GM10248 (cell line): ENCODE results near the gene MPP3.

Source experiments
- CTCF ChIA-PET: fragments of 300-600 bp; sonication (Branson Sonifier 250); formaldehyde crosslinking; extraction: SDS; loops from one replicate; lab custom pipeline; 2021; ENCODE audit warnings: antibody characterized with exemption; lab: Yijun Ruan, JAX
- POLR2A ChIA-PET: fragments of 350-650 bp; sonication (Branson Sonifier 250); formaldehyde crosslinking; extraction: SDS; loops from one replicate; lab custom pipeline; 2020; ENCODE audit warnings: antibody characterized with exemption; lab: Yijun Ruan, JAX
- DNase-seq: peaks from one replicate; pipeline ENCODE4 v3.0.0; 2012; ENCODE audit errors: extremely low spot score
- TF ChIP-seq, protein P1 (sequence below): IDR thresholded peaks from 2 replicates; pipeline ENCODE4 v1.5.1; 2012; ENCODE audit warnings: mild to moderate bottlenecking, low read depth; ENCODE audit errors: extremely low read depth, missing control alignments, control extremely low read depth

MPP3 gene

DNA sequence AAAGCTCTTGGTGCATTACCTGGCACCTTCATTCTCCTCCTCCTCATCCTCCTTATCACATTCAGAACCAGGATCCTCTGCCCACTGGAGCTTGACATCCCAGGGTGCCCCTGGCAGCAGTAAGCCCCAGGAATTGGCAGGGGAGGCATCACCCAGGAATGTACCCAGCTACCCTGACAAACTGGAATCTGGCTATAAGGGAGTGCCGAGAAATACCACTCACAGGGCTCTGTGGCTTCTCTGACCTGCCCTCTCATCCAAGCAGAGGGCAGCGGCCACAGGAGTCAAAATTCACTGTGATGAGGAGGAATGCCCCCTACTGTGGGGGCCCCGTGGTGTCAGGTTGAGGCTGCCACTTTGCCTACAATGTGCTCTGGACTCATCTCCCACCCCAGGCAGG lies 19.6 kb downstream of the MPP3 start:
- ChIA-PET CTCF (interaction anchor here (1.0 kb wide), 1 partner anchor 65 kb away, joined by 3 read pairs; no protein-coding TSS in a partner anchor), POLR2A (no interaction called here)
- TF ChIP-seq, protein P1, sequence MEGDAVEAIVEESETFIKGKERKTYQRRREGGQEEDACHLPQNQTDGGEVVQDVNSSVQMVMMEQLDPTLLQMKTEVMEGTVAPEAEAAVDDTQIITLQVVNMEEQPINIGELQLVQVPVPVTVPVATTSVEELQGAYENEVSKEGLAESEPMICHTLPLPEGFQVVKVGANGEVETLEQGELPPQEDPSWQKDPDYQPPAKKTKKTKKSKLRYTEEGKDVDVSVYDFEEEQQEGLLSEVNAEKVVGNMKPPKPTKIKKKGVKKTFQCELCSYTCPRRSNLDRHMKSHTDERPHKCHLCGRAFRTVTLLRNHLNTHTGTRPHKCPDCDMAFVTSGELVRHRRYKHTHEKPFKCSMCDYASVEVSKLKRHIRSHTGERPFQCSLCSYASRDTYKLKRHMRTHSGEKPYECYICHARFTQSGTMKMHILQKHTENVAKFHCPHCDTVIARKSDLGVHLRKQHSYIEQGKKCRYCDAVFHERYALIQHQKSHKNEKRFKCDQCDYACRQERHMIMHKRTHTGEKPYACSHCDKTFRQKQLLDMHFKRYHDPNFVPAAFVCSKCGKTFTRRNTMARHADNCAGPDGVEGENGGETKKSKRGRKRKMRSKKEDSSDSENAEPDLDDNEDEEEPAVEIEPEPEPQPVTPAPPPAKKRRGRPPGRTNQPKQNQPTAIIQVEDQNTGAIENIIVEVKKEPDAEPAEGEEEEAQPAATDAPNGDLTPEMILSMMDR, result no peak
- DNase-seq, result no peak

DNA sequence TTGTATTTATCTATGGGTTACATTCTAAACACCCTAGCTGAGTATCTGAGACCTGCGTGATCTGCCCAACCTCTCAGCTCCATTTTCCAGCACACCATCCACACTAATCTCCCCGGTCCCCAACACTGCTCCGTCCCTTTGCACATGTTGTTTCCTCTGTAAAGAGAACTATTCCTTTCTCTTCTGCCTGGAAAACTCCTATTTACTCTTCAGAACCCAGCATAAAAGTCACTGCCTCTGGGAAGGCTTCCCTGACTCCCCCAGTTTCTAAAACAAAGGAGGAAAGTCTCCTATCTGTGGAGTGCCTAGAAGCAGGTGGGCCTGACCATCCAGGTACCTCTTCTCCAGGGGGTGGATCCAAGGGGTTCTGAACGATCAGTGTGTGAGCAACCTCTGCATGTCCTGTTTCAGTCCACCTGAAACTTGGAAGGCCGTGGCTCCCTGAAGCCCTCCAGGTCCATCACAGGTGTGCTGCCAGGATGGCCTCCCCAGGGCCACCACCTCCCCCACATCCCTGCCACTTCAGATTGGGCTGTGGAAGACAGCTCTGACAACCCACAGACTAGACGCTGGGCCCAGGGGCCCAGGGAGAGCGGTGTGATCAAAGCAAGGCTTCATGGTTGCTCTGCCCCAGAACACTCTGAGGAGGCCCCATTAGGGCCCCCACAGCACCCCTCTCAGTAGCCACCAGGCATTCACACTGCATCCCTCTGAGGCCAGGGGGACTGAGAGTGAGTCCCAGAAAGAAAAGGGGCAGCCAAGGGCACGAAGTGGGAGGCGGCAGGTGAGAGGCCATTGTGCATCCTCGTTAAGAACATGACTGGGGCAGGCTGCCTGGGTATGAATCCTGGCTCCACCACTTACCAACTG lies 20.3 kb downstream of the MPP3 start:
- ChIA-PET CTCF (no interaction called here), POLR2A (no interaction called here)
- TF ChIP-seq, protein P1, result no peak
- no peak for DNase-seq

DNA sequence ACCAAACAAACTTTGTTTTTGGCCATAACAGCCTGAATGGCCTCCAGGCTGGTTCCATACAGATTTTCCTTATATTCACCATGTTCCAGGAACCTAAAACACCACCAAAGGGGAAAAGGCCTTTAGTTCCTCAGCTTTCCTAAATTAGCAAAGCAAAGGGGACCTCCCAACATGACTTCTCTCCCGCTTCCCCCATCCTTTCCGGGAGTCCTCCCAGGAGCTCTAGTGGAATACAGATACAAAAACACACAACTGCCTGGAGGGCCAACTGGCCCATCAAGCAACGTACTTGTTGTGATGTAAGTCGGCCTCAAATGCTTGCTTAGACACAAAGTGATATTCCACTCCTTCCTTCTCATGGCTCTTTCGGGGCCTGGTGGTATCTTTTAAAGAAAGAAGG lies 22.1 kb downstream of the MPP3 start:
- CTCF ChIA-PET, result interaction anchor here (0.7 kb wide), 1 partner anchor 8 kb away, joined by 3 read pairs; no protein-coding TSS in a partner anchor
- TF ChIP-seq, protein P1, result no peak
- POLR2A ChIA-PET, result no interaction called here

DNA sequence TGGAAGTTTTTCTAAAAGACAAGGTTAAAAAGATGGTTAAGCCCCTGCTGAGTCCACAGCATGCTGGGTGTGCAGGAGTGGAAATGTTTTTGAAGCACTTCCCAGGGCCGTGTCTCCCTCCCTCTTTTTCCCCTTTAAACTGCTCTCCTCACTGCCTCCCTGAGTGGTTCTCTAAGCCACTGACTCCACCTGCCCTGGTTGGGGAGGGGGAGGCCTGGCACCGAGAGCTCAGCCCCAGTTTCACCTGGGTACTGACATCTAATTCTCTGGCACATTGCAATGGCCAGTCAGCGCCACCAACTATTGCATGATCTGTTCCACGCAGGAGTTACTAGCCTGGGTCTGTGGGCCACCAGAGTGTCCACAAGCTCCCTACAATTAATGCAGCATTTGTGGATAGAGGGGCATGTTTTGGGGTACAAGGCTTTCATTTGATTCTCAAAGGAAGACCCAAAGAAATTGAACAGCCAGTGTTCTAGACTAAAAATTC lies 22.7 kb downstream of the MPP3 start:
- ChIA-PET CTCF (interaction anchor here (0.7 kb wide), 1 partner anchor 9 kb away, joined by 3 read pairs; no protein-coding TSS in a partner anchor), POLR2A (no interaction called here)
- TF ChIP-seq, protein P1, result no peak
- DNase-seq, result no peak

More for the DNA sequence above, 22.1 kb downstream of the MPP3 start:
- no peak for DNase-seq

DNA sequence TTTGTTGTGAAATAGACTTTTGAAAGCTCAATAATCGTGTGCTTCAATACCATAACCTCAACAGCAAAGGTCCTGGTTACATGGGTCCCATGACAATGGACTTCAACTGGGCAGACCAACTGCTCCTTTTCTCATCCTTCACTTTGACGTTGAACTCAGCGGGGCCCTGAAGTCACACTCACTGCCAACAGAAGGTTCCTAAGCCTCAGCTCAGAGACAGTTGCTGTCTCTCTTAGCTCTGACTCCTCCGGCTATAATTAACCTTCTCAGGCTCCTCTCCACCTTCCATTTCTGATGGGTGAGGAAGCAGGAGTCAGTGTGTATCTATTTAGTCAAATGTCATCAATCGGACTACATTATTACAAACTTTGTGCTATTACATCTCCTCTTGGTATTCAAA lies 23.8 kb downstream of the MPP3 start:
- TF ChIP-seq, protein P1, result no peak
- DNase-seq, result no peak
- POLR2A ChIA-PET, result no interaction called here
- CTCF ChIA-PET, result interaction anchor here (0.6 kb wide), 1 partner anchor 9 kb away, joined by 3 read pairs; no protein-coding TSS in a partner anchor

DNA sequence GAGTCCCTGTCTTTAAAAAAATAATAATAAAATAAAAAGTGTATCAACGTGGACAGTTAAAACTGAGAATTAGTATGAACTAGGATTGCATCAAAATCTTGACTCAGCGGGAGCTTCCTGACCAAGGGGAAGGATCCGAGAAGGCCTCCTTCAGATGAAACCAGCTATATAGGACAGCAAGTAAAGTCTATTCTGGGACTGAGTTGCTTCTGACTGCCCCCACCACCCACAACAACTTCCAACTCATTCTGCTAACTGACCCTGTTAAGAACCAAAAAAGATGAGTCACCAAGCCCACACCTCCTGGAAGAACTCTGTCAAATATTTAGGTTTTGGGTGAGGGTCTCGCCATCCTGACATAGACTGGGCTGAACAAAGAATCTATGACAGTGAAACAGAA lies 24.9 kb downstream of the MPP3 start:
- TF ChIP-seq, protein P1, result no peak
- POLR2A ChIA-PET, result no interaction called here
- no peak for DNase-seq
- CTCF ChIA-PET, result no interaction called here
